Right lobe of liver (tissue), 6 donors: ENCODE measurements around the gene SLC45A3. TPM values are rescaled to one million over a fixed set of nuclear protein-coding genes. Genes with fewer than 3 reads are reported as not detected.
A peak's percentile ranks its signal among the peaks of the same experiment; 100 is the strongest.

Source experiments
- ATAC-seq, 4 donors: fragments of 200-7000 bp; cut with Tn5 transposase; one replicate each; pipeline ENCODE4 v1.9.1; 2020; ENCODE audit warnings: mild to moderate bottlenecking in 4 of 4, moderate library complexity in 4 of 4
- DNase-seq, 3 donors: peaks; one replicate each; pipeline ENCODE4 v3.0.0-alpha.2; 2020
- H3K27ac ChIP-seq, 3 donors: fragments of 200-600 bp; one replicate each; pipeline ENCODE4 v1.8.0; 2022
- H3K27me3 ChIP-seq, 2 donors: fragments of 200-600 bp; one replicate each; pipeline ENCODE4 v1.8.0; 2022
- H3K36me3 ChIP-seq, 4 donors: fragments of 200-600 bp; sonication (generic) in 1 of 4; one replicate each; pipeline versions ENCODE4 v1.5.1 to v1.8.0; 2017 to 2022; ENCODE audit warnings: control low read depth in 1 of 4
- H3K4me1 ChIP-seq, 4 donors: fragments of 200-600 bp; sonication (generic) in 1 of 4; one replicate each; pipeline versions ENCODE4 v1.5.1 to v1.8.0; 2017 to 2022; ENCODE audit warnings: control low read depth in 1 of 4
- H3K4me3 ChIP-seq, 3 donors: fragments of 200-600 bp; one replicate each; pipeline ENCODE4 v1.8.0; 2022
- H3K9me3 ChIP-seq, 4 donors: fragments of 200-600 bp; sonication (generic) in 1 of 4; one replicate each; pipeline versions ENCODE4 v1.5.1 to v1.8.0; 2017 to 2022; ENCODE audit warnings: control low read depth in 1 of 4
- CTCF ChIP-seq, 4 donors: fragments of 200-600 bp in 3 of 4; fragments of 450-650 bp in 1 of 4; IDR thresholded peaks; one replicate each; pipeline versions ENCODE4 v1.5.1 to v1.8.0; 2016 to 2022; ENCODE audit warnings: antibody characterized with exemption in 4 of 4, mild to moderate bottlenecking in 2 of 4
- POLR2A ChIP-seq: fragments of 450-650 bp; IDR thresholded peaks from one replicate; pipeline ENCODE4 v1.6.1; 2017; ENCODE audit warnings: antibody characterized with exemption, mild to moderate bottlenecking
- WGBS: methylation state at CpG from one replicate; pipeline ENCODE4 v1.1.6; 2018; ENCODE audit warnings: low coverage, low lambda C conversion rate; ENCODE audit not compliant: insufficient coverage; ENCODE audit errors: missing lambda C conversion rate; 5-methylcytosine and 5-hydroxymethylcytosine counted together
- intact Hi-C, 2 donors: fragments of 100-400 bp; cut with DNase I; formaldehyde crosslinking; loops; one replicate each; pipeline versions ENCODE4 v1.11.2 to v1.14.1; 2022
- total RNA-seq, 6 experiments: library from RNA; depleted of rRNA in 2 of 6; stranded (reverse); fragments of >200 nt in 2 of 6; fragmentation: NEBNext Ultra II Directional in 3 of 6; extraction: Animal tissue kit (Norgen Biotek cat#: 25700) in 3 of 6; gene quantifications; one replicate each; pipeline versions ENCODE4 v1.1.0 to v1.2.4, GENCODE V29; 2016 to 2023
- donor health status: DM: no; HTN: yes; CAD: no.
- donor health status: DM: no; HTN: no; CAD: no.
- donor health status: DM: no; HTN: no; CAD: no.
- donor health status: DM: no; HTN: yes; CAD: no.
- donor health status: DM: no; HTN: yes; CAD: no.

Gene SLC45A3
- total RNA-seq, 6 experiments from 2014 or later: 6.9 to 27.0 (median 7.9) TPM

DNA sequence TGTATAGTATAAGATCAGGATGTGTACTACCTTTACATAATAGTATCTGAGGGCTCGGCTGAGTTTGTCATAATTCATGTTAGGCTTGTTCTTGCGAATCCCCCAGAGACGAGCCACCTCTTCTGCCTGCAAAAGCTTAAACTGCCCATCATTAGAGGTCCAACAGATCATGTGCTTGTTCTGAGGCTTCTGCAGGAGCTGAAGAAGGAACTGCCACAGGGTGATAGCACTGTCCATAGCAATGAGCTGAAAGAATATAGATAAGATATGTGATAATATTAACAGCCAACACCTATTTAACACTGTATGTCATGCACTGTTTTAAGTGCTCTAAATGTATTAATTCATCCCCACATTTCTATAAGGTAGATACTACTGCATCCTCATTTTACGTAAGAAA is 56.7 kb downstream of the SLC45A3 start:
- TF ChIP-seq CTCF (IDR thresholded peaks at IDR 0.05) (no peak), POLR2A (no peak)
- DNase-seq (no peak), ATAC-seq (no peak)
- intact Hi-C loops: no loop called here
- Histone ChIP-seq H3K9me3 (no peaks in the 10 kb centered on the region), H3K27ac (no peak overlapping the region), H3K4me1 (peaks cover 0 to 5% (median 0%) of the 10 kb centered on the region in 4 donors), H3K27me3 (no peaks in the 10 kb centered on the region), H3K36me3 (peaks cover 0 to 27% (median 18%) of the 10 kb centered on the region in 4 donors), H3K4me3 (no peak overlapping the region)
- 90% methylated on average over 3 of the region's 4 CpGs for WGBS

DNA sequence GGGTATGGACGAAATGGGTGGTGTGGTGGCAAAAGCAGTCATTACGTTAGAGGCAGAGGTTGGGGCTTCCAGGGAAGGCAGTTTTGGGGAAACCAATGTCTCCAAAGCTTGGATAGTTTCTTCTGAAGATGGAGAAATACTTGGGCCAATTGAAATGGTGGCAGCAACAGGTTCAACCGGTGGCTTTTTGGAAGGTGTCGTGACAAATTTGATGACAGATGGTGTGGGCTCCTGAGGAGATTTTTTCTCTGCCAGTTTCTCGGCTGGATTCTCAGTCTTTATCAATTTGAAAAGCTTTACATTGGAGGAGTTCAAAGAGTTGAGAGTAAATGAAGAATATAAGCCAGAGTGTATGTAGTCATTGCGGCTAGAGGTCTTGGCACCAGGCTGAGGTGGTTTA is 60.0 kb downstream of the SLC45A3 start:
- Histone ChIP-seq H3K9me3 (no peaks in the 10 kb centered on the region), H3K4me1 (peaks cover 0 to 5% (median 0%) of the 10 kb centered on the region in 4 donors), H3K4me3 (no peak overlapping the region), H3K27me3 (no peaks in the 10 kb centered on the region), H3K27ac (no peak overlapping the region), H3K36me3 (peaks cover 0 to 45% (median 30%) of the 10 kb centered on the region in 4 donors)
- DNase-seq (no peak), ATAC-seq (no peak)
- 85% methylated on average over 5 of the region's 6 CpGs for WGBS
- intact Hi-C loops: no loop called here
- TF ChIP-seq CTCF (IDR thresholded peaks at IDR 0.05) (no peak), POLR2A (no peak)

- TF ChIP-seq POLR2A: no peak
- DNase-seq: no peak
- Histone ChIP-seq H3K27me3 (no peaks in the 10 kb centered on the region), H3K4me3 (no peak overlapping the region), H3K36me3 (peaks cover 0 to 45% (median 30%) of the 10 kb centered on the region in 4 donors), H3K27ac (no peak overlapping the region), H3K4me1 (peaks cover 0 to 5% (median 0%) of the 10 kb centered on the region in 4 donors), H3K9me3 (no peaks in the 10 kb centered on the region)
- intact Hi-C loops: no loop called here
- 59% methylated on average over 3 of the region's 3 CpGs for WGBS
- ATAC-seq: no peak
These were observed 60.9 kb downstream of the SLC45A3 start for GRCh38 chr1:205619376-205619775.

DNA sequence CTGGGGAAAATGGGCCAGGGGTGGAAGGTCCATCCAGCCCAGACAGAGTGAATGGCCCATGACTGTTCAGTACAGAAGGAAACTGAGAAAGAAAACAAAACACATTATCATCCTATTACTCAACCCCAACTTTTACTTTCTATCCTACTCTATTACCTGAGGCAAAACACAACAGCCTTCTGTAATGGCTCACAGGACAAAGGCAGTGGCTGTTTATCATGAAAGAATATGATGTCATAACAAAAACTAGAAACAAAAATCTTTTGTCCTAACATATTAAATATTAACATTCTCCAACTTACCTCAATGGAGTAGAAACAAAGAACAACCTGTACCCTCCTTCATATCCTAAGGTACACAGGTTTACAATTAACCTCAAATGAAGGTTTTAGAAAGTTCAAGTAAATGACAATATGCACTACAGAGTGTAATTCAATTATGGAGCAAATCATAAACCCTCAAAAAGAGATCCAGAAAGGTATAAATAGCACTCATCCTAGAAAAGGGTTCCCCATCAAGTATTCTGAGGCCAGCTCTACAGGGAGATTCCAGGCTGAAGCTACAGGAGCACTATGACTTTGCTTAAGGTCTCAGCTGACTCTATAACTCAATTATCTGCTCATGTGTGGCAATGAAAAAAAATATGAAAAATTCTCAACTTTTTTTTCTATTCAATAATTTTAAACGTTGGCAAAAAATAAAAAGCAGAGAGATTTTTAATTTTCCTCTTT is 63.6 kb downstream of the SLC45A3 start:
- Histone ChIP-seq H3K9me3 (no peaks in the 10 kb centered on the region), H3K4me1 (peaks cover 0 to 8% (median 3%) of the 10 kb centered on the region in 4 donors), H3K27ac (no peak overlapping the region), H3K27me3 (no peaks in the 10 kb centered on the region), H3K36me3 (peaks cover 0 to 38% (median 22%) of the 10 kb centered on the region in 4 donors), H3K4me3 (no peak overlapping the region)
- DNase-seq (no peak), ATAC-seq (peak in 2 of 4 donors; percentile 32 to 38)
- WGBS: 84% methylated on average over 1 of the region's 1 CpG
- TF ChIP-seq POLR2A (no peak), CTCF (IDR thresholded peaks at IDR 0.05) (no peak)
- intact Hi-C loops: no loop called here

DNA sequence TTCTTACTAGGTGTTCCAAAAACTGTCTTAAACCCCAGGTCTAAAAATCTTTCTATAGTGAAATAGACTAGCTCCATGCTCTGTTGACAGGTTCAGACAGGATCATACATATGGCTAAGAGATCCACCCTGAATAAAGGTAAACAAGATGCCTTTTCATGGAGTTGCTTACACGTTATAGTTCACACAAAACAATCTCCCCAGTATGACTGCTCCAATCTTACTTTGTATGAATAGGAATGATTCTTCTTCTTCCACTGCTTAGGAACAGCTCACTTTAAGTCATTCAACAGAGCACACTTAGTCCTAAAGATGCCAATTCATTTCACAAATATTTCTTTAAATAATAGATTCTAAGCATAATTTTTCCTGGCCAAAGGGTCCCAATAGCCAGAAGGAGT is 64.5 kb downstream of the SLC45A3 start:
- ATAC-seq: no peak
- TF ChIP-seq POLR2A (no peak), CTCF (IDR thresholded peaks at IDR 0.05) (no peak)

More for the DNA sequence above, 64.5 kb downstream of the SLC45A3 start:
- Histone ChIP-seq H3K4me1 (peaks cover 0 to 11% (median 3%) of the 10 kb centered on the region in 4 donors), H3K27ac (peak overlapping the region in 1 of 3 donors; percentile 9), H3K4me3 (no peak overlapping the region), H3K27me3 (no peaks in the 10 kb centered on the region), H3K36me3 (peaks cover 0 to 38% (median 22%) of the 10 kb centered on the region in 4 donors), H3K9me3 (no peaks in the 10 kb centered on the region)
- no peak for DNase-seq
- WGBS: 60% methylated on average over 1 of the region's 1 CpG
- intact Hi-C loops: no loop called here
